Measurements from ENCODE around the gene RPL36.

GRCh38 chr19:5707576-5708575, 17.8 kb downstream of the RPL36 start:
- TF ChIP-seq ZFP3 (CRISPR knock-in tag; IDR thresholded peaks at IDR 0.05) (no peak), ISL1 (CRISPR knock-in tag; IDR thresholded peaks at IDR 0.05) (no peak), GLIS3 (CRISPR knock-in tag; IDR thresholded peaks at IDR 0.05) (no peak), ZNF8 (CRISPR knock-in tag; IDR thresholded peaks at IDR 0.05) (no peak), ARNTL (CRISPR knock-in tag; IDR thresholded peaks at IDR 0.05; ENCODE audit: borderline replicate concordance, low read depth) (no peak), RARB (CRISPR knock-in tag; IDR thresholded peaks at IDR 0.05) (no peak), ZC3H10 (CRISPR knock-in tag; IDR thresholded peaks at IDR 0.05) (no peak), CSDC2 (CRISPR knock-in tag; IDR thresholded peaks at IDR 0.05) (no peak), BACH2 (CRISPR knock-in tag; IDR thresholded peaks at IDR 0.05; ENCODE audit: borderline replicate concordance) (no peak), ZFP30 (CRISPR knock-in tag; IDR thresholded peaks at IDR 0.05) (no peak), PATZ1 (CRISPR knock-in tag; IDR thresholded peaks at IDR 0.05; ENCODE audit: borderline replicate concordance) (no peak)
- TF ChIP-seq, protein P1, sequence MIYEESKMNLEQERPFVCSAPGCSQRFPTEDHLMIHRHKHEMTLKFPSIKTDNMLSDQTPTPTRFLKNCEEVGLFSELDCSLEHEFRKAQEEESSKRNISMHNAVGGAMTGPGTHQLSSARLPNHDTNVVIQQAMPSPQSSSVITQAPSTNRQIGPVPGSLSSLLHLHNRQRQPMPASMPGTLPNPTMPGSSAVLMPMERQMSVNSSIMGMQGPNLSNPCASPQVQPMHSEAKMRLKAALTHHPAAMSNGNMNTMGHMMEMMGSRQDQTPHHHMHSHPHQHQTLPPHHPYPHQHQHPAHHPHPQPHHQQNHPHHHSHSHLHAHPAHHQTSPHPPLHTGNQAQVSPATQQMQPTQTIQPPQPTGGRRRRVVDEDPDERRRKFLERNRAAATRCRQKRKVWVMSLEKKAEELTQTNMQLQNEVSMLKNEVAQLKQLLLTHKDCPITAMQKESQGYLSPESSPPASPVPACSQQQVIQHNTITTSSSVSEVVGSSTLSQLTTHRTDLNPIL (CRISPR knock-in tag; IDR thresholded peaks at IDR 0.05; ENCODE audit: low read depth) = no peak
- TF ChIP-seq, protein P2, sequence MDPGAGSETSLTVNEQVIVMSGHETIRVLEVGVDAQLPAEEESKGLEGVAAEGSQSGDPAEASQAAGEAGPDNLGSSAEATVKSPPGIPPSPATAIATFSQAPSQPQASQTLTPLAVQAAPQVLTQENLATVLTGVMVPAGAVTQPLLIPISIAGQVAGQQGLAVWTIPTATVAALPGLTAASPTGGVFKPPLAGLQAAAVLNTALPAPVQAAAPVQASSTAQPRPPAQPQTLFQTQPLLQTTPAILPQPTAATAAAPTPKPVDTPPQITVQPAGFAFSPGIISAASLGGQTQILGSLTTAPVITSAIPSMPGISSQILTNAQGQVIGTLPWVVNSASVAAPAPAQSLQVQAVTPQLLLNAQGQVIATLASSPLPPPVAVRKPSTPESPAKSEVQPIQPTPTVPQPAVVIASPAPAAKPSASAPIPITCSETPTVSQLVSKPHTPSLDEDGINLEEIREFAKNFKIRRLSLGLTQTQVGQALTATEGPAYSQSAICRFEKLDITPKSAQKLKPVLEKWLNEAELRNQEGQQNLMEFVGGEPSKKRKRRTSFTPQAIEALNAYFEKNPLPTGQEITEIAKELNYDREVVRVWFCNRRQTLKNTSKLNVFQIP (CRISPR knock-in tag; IDR thresholded peaks at IDR 0.05; ENCODE audit: borderline replicate concordance, low read depth) = no peak

All from SK-N-SH treated with all-trans-retinoic acid at 6 μM for 48 hours (cell line).